Measurements from ENCODE around the gene SCFD2.

DNA sequence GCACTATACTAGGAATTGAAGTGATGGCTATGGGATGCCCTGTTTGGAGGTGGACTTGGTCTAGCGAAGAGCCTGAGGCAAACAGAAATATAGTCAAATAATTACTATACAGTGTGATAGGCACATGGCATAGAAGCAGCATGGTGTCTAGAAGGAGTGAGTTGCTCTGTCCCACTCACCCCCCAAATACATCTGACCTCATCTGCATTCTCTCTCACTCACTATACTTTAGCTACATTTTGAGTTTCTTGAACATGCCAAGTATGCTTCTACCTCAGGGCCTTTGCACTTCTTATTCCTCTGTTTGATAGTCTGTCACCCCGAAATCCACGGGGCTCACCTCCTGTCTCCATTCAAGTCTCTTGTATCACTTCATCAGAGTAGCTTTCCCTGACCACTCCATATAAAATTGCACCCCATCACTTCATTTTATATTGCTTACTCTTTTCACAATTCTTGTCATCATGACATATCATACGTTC lies 9.0 kb upstream of the SCFD2 start:
- no peak for TF ChIP-seq CTCF (IDR thresholded peaks at IDR 0.05)
- TF ChIP-seq FOXJ3 (CRISPR knock-in tag; IDR thresholded peaks at IDR 0.05; ENCODE audit: borderline replicate concordance), result no peak
- no peak for TF ChIP-seq TCF7 (CRISPR knock-in tag; IDR thresholded peaks at IDR 0.05; ENCODE audit: low read depth)
- no peak for TF ChIP-seq ETV6 (CRISPR knock-in tag; IDR thresholded peaks at IDR 0.05)
- TF ChIP-seq, protein P1, sequence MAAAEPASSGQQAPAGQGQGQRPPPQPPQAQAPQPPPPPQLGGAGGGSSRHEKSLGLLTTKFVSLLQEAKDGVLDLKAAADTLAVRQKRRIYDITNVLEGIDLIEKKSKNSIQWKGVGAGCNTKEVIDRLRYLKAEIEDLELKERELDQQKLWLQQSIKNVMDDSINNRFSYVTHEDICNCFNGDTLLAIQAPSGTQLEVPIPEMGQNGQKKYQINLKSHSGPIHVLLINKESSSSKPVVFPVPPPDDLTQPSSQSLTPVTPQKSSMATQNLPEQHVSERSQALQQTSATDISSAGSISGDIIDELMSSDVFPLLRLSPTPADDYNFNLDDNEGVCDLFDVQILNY (CRISPR knock-in tag; IDR thresholded peaks at IDR 0.05), result no peak
- no peak for TF ChIP-seq ZMAT4 (CRISPR knock-in tag; IDR thresholded peaks at IDR 0.05)

All from WTC11 (cell line).